Mesodermal cell (in vitro differentiated cells): ENCODE results near the gene ARL8A. TPM values are rescaled to one million over a fixed set of nuclear protein-coding genes. Genes with fewer than 3 reads are reported as not detected.
"Not testable (repeated sequence)": the region's sequence is repeated elsewhere in the genome, so short reads cannot be mapped to it uniquely, and the experiment has no call there.

Source experiments
- H3K27ac ChIP-seq: 2 replicates; pipeline ENCODE4 v1.7.0; 2013; ENCODE audit warnings: mild to moderate bottlenecking, low read depth, low read length, moderate library complexity; ENCODE audit not compliant: severe bottlenecking
- H3K36me3 ChIP-seq: 2 replicates; pipeline ENCODE4 v1.7.1; 2013; ENCODE audit warnings: mild to moderate bottlenecking, low read length, moderate library complexity; ENCODE audit not compliant: control insufficient read depth, insufficient read depth
- H3K4me1 ChIP-seq: one replicate; pipeline ENCODE4 v1.7.1; 2013; ENCODE audit warnings: mild to moderate bottlenecking, low read length; ENCODE audit not compliant: insufficient read depth, control insufficient read depth, poor library complexity, severe bottlenecking
- H3K4me3 ChIP-seq: 2 replicates; pipeline ENCODE4 v1.7.0; 2013; ENCODE audit warnings: low read length, control low read depth, mild to moderate bottlenecking; ENCODE audit not compliant: insufficient read depth, poor library complexity, severe bottlenecking; ENCODE audit errors: extremely low read depth
- H3K9me3 ChIP-seq: 2 replicates; pipeline ENCODE4 v1.7.1; 2013; ENCODE audit warnings: mild to moderate bottlenecking, low read length, moderate library complexity; ENCODE audit not compliant: control insufficient read depth
- WGBS, 2 experiments: methylation state at CpG; one replicate each; pipeline ENCODE4 v1.1.5; 2013; ENCODE audit warnings: missing lambda C conversion rate in 2 of 2; ENCODE audit not compliant: insufficient coverage in 2 of 2; 5-methylcytosine and 5-hydroxymethylcytosine counted together
- polyA plus RNA-seq, 2 experiments: library from polyadenylated mRNA; stranded (reverse); fragments of 50-300 nt; gene quantifications; one replicate each; pipeline ENCODE4 v1.2.3, GENCODE V29; 2013

Gene ARL8A
- 53.1 TPM for polyA plus RNA-seq (2013, experiment 1 of 2)
- 46.4 TPM for polyA plus RNA-seq (2013, experiment 2 of 2)

DNA sequence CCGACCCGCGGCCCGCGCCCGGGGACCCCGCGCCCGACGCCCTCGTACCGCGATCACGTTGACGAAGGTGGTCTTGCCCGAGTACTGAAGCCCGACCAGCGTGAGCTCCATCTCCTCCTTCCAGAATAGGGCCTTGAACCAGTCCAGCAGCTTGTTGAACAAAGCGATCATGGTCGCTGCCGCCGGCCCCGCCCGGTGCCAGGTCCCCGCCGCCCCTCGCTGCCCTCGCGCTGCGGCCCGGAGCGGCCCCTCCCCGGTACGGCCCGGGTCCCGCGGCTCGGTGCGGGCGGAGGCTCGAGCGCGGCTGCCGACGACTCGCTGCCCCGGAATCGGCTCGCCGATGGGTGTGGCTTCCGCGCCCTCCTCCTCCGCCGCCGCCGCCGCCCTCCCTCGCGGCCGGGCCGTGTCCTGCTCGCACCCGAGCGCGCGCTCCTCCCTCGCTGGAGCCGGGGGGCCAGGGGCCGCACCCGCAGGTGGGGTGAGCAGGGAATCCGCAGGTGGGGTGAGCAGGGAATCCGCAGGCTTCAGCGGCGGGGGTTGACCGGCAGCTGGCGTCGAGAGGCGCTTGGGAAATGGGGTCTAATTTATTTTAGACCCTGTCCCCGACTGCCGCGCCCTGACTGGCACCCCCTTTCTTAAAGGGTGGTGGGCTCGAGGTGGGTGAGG, at the start of gene ARL8A:
ARL8A (minus strand) TSS at position 336 of the 666 bp plus-strand sequence; CDS start at position 171, 165 bp downstream.
- no peaks in the 10 kb centered on the region for H3K9me3 ChIP-seq
- peaks cover 7% of the 10 kb centered on the region for H3K4me1 ChIP-seq
- peaks cover 24% of the 10 kb centered on the region for H3K36me3 ChIP-seq
- WGBS, 2 experiments, result 0 to 1% methylated on average over 53 to 61 of the region's 82 CpGs
- peak within 1 kb of the TSS; percentile 49 for H3K27ac ChIP-seq
- peak within 1 kb of the TSS; percentile 86 for H3K4me3 ChIP-seq

GRCh38 chr1:202194328-202194648, 49.8 kb upstream of the ARL8A start:
- whole genome bisulfite sequencing, 2 experiments, result 65 to 70% methylated on average over 7 to 10 of the region's 11 CpGs
- no peaks in the 10 kb centered on the region for H3K9me3 ChIP-seq
- peaks cover 5% of the 10 kb centered on the region for H3K4me1 ChIP-seq
- H3K36me3 ChIP-seq, result no peaks in the 10 kb centered on the region
- no peak overlapping the region for H3K27ac ChIP-seq
- no peak overlapping the region for H3K4me3 ChIP-seq

DNA sequence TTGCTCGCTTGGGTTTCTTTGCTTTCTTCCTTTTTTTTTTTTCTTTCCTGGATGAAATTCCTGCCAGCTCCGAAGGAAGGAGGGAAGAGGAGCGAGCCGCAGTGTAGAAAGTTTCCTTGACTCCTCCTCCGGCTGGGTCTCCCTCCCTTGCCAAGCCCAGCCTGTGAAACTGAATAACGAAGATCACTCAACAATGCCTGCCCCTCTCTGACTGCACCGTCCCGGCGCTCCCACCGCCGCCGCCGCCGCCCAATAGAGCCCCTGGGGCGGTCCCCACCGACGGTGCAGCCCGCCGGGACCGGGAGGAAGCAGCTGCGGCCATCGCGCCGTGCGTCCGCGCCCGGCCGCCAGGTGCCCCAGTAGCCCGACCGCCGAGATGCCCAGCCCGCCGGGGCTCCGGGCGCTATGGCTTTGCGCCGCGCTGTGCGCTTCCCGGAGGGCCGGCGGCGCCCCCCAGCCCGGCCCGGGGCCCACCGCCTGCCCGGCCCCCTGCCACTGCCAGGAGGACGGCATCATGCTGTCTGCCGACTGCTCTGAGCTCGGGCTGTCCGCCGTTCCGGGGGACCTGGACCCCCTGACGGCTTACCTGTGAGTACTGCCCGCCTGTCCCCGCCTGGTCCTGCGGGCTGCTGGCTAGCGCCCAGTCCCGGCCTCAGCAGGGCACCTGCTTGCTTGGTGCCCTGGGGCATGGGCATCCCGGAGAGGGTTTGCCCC, 49.2 kb upstream of the ARL8A start, which contains the start of gene LGR6:
LGR6 (plus strand) TSS at position 186 of the 714 bp plus-strand sequence; CDS start at position 377, 191 bp downstream.
- no peak within 1 kb of the TSS for H3K27ac ChIP-seq
- 6 to 10% methylated on average over 39 to 56 of the region's 61 CpGs for WGBS, 2 experiments
- no peaks in the 10 kb centered on the region for H3K9me3 ChIP-seq
- H3K4me3 ChIP-seq, result peak within 1 kb of the TSS; percentile 11
- peaks cover 5% of the 10 kb centered on the region for H3K4me1 ChIP-seq
- H3K36me3 ChIP-seq, result no peaks in the 10 kb centered on the region

- 42 to 46% methylated on average over 15 of the region's 18 CpGs for whole genome bisulfite sequencing, 2 experiments
- Histone ChIP-seq H3K36me3 (no peaks in the 10 kb centered on the region), H3K27ac (no peak overlapping the region), H3K4me1 (peaks cover 5% of the 10 kb centered on the region), H3K9me3 (no peaks in the 10 kb centered on the region), H3K4me3 (peak overlapping the region; percentile 11)
Measured at GRCh38 chr1:202192770-202193613, 48.5 kb upstream of the ARL8A start.

GRCh38 chr1:202191391-202191790, 46.9 kb upstream of the ARL8A start:
- not testable (repeated sequence) for H3K4me1 ChIP-seq, H3K36me3 ChIP-seq, H3K27ac ChIP-seq, H3K4me3 ChIP-seq, H3K9me3 ChIP-seq
- 100% methylated on average over 2 of the region's 33 CpGs; no CpG with 5 or more reads in 1 of the 2 experiments for WGBS, 2 experiments

- Histone ChIP-seq H3K4me3 (no peak overlapping the region), H3K36me3 (no peaks in the 10 kb centered on the region), H3K4me1 (peaks cover 5% of the 10 kb centered on the region), H3K9me3 (no peaks in the 10 kb centered on the region), H3K27ac (no peak overlapping the region)
- 94 to 95% methylated on average over 6 to 7 of the region's 7 CpGs for WGBS, 2 experiments
Measured at GRCh38 chr1:202189918-202190715, 45.6 kb upstream of the ARL8A start.

DNA sequence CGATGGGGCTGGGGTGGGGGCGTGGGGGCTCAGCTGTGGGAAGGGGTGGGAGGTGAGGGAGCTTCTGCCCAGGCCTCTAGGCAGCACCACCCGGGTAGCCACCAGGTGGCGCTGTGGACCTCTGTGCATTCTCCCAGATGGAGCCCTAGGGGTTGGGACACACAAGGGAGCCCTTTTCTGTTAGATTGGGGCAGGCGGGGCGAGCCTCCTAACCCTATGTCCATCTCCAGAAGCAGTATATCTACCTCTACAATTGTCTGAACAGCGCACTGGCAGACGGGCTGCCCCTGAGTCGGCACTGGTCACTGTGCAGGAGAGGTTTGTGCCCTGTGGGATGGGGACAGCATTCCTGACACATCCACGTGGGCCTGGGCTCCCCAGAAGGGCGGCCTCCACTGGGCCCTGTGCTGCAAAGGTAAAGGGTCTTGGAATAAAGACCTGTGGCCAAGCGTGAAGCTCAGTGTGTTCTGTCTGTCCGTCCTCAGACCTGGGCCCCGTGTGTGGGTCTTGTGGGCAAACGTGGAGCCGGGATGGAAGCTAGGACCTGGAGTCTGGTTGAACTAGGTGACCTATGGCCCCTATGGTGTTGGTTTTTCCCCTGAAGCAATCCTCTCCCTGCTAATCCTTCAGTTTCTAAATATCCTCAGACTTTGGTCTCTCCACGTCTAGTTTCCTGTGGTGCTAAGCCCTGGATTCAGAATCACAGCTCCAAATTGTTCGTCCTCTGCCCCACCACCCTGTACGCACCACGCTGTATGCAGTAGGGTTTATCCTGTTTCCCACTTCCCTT, 44.7 kb upstream of the ARL8A start:
- H3K36me3 ChIP-seq, result no peaks in the 10 kb centered on the region
- peaks cover 5% of the 10 kb centered on the region for H3K4me1 ChIP-seq
- no peaks in the 10 kb centered on the region for H3K9me3 ChIP-seq
- WGBS, 2 experiments, result 70 to 73% methylated on average over 13 to 16 of the region's 20 CpGs
- no peak overlapping the region for H3K4me3 ChIP-seq
- no peak overlapping the region for H3K27ac ChIP-seq

DNA sequence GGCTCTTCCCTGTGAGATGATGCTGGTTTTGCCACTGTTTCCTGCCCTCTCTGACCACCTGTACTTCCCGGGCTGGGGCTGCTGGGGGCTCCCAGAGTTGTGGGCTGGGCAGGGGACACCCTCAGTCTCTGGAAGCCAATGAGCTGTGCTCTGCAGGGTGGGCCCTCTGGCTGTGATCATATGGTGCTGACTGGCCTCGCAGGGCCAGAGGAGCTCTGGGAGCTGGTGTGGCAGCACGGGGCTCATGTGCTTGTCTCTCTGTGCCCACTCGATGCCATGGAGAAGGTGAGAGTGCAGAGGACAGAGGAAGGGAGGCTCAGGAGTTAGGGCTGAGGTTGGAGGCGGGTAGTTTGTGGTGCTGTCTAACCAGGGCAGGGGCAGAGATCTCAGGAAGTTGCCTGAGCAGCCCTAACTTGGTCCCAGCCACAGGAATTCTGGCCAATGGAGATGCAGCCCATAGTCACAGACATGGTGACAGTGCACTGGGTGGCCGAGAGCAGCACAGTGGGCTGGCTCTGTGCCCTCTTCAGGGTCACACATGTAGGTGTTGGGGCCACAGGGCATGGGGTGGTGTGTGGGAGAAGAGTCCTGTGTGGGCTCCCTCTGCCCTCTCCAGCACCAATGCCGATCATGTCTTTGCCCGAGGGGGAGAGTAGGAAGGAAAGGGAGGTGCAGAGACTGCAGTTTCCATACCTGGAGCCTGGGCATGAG, 43.3 kb upstream of the ARL8A start:
- Histone ChIP-seq H3K4me1 (peaks cover 2% of the 10 kb centered on the region), H3K36me3 (no peaks in the 10 kb centered on the region), H3K4me3 (no peak overlapping the region), H3K9me3 (no peaks in the 10 kb centered on the region), H3K27ac (no peak overlapping the region)
- 86 to 90% methylated on average over 6 to 7 of the region's 8 CpGs for WGBS, 2 experiments

- no peak overlapping the region for H3K27ac ChIP-seq
- 87 to 88% methylated on average over 5 of the region's 8 CpGs for WGBS, 2 experiments
- no peaks in the 10 kb centered on the region for H3K4me1 ChIP-seq
- H3K36me3 ChIP-seq, result no peaks in the 10 kb centered on the region
- H3K9me3 ChIP-seq, result no peaks in the 10 kb centered on the region
- H3K4me3 ChIP-seq, result no peak overlapping the region
Measured at GRCh38 chr1:202187041-202187671, 42.6 kb upstream of the ARL8A start.
